IPS DF 19.7 (cell line): ENCODE measurements around the gene CIB2.

Experiments
- DNase-seq: peaks from one replicate; pipeline ENCODE4 v3.0.0-alpha.2; 2013; ENCODE audit warnings: low read depth, low spot score

Gene CIB2

DNA sequence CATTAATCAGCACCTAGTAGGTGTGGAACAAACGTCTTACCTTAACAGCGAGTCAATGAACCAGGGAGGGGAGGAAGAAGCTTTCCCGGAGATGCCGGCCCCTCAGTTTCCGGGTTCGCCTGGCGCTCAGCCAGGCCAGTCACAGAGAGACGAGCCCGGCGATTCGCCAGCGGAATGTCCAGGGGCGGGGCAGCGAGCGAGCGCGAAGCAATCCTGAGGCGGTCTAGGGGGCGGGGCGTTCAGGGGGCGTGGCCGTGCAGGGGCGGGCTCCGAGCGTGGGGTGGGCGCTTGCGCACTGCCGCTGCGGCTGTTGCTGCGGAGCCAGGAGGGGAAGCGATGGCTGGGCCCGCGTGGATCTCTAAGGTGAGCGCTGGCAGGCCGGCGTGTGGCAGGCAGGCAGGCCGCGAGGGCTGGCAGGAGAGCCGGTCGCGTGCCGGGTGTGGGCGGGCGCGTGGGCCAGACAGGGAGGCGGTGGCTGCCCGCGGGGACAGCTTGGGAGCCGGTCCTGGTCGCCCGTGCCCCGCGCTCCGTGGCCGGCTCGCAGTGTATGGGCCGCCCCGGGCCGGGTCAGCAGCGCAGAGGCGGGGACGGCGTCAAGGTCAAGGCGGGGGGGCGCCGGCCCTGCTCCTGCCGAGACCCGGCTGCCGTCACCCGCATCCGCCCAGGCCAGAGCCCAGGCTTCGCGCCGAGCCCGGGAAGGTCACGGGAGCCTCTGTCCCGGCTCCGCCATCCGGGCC, 18.0 kb upstream of the CIB2 start, which contains the start of gene IDH3A:
Gene IDH3A (plus strand): TSS at position 295 of the 737 bp plus-strand sequence. CDS start 42 bp downstream, at position 337.
- DNase-seq = no peak

- no peak for DNase-seq
These were observed 17.3 kb upstream of the CIB2 start for GRCh38 chr15:78148392-78149067.

DNA sequence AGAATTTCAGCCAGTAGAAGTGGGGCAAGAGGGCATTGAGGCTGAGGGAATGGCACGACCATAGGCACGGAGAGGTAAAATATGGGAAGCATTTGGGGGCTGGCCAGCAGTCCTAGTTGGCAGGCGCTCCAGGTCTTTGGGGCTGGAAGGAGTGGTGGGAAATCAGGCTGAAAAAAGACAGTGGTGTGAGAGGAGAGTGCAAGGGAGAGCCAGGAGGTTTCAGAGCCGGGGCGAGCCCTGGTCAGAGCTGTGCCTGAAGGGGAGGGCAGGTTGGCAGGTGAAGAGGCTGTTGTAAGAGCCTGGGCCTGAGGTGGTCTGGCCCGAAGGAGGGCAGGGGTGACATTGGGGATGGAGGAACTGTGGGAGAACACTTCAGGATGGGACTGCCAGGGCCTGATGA, 16.3 kb upstream of the CIB2 start:
- DNase-seq = no peak

- no peak for DNase-seq
These were observed 15.3 kb upstream of the CIB2 start for GRCh38 chr15:78146425-78147154.

- DNase-seq = no peak
These were observed 11.1 kb upstream of the CIB2 start for GRCh38 chr15:78142332-78142731.

DNA sequence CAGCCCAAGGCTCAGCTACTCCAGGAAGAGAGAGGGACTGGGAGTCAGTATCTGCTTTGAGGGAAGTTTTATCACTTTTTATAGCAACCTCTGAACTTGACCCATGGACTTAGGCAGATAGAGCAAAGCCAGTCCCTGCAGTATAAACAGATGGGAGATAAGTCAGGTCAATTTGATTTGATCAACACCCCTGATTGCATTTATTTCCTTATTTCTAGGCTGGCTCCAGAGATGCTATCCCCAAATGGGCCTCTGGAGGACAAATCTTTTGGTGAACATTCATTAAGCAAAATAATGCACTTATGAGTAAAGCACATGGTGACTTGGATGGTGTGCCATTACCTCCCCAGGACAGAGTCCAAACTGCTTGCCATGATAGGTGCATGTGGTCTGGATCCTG, 9.0 kb upstream of the CIB2 start:
- DNase-seq = no peak

DNA sequence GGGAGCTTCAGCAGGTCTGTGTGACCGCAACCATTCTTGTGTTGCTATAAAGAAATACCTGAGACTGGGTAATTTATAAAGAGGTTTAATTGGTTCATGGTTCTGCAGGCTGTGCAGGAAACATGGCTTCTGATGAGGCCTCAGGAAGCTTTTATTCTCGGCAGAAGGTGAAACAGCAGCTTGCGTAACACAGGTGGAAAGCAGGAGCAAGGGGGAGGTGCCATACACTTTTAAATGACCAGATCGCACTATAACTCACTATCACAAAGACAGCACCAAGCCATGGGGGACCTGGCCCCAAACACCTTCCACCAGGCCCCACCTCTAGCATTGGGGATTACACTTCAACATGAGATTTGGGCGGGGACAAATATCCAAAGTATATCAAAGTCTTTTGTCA, 8.3 kb upstream of the CIB2 start:
- DNase-seq = no peak

DNA sequence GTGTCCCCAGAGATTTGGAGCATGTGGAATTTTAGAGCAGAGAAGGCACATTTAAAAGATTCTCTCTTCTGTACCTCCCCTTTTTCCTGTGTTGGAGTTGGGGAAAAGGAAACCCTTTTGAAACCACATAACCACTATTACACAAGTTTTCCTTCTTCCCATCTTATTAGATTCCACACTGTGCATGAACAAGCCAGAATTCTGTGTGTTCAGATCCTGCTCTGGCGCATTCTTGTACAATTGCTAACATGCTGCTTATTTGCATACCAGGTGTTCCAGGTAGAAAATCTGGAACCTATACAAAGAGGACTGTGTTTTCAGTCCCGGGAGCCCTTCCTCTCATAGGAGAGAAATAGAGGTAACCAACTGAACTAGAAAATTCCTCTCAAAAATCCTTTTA, 2.6 kb upstream of the CIB2 start:
- DNase-seq = no peak

DNA sequence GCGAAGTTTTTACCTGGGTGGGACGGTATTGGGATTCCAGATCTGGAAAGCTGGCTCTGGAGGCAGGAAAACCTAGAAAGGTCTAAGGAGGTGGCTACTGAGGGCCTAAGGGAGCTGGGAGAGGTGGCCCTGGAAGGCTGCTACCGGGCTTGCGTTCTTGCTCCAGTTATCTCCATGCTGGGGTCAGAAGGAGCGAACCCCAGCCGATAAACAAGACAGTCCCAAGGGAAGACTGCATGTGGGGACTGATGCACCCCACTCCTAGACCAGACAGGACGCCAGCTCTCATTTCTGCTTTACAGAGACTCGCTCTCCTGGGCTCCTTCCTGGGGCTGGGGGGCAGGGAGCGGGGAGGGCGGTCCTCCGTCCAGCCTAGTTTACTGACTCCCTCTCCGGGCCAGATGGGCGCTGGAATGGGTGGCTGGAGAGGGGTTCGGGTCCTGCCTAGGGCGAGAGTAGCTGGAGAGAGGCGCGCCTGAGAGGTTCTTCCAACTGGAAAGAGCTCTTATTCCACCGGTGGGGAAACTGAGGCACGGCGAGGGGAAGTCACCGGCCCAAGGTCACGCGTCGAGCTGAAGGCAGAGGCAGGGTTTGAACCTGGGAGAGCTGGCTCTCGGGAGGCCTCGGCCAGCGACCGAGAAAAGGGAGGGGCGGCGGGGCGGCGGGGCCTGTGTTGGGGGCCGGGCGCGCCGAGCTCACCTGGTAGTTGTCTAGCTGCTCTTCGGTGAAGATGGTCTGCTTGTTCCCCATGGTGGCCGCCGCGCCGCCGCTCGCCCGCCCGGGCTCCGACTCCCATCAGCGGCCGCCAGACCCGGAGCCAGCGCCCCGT, 565 bp downstream of the CIB2 start:
- DNase-seq = no peak

- DNase-seq = no peak
These were observed 1.4 kb downstream of the CIB2 start for GRCh38 chr15:78129751-78130287.

GRCh38 chr15:78129077-78129750, 2.0 kb downstream of the CIB2 start:
- DNase-seq = no peak

GRCh38 chr15:78127882-78128281, 3.4 kb downstream of the CIB2 start:
- no peak for DNase-seq

DNA sequence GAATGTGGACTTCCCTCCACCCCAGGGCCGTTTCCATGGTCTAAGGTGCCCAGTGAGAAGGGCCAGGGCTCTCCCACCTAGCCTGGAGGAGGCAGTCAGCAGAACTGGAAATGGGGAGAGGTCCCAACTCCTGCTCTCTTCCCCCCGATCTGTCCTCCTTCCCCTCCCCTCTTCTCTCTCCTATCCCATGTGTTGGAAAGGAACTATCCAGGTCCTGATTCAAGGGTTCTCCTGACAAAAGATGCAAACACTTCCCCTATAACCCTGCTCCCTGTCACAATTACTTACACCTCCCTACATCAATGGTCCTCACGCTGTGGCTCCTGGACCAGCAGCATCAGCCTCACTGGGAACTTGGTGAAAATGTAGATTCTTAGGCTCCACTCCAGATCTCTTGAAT, 6.0 kb downstream of the CIB2 start:
- DNase-seq = no peak

GRCh38 chr15:78120523-78120922, 10.7 kb downstream of the CIB2 start:
- DNase-seq = no peak

DNA sequence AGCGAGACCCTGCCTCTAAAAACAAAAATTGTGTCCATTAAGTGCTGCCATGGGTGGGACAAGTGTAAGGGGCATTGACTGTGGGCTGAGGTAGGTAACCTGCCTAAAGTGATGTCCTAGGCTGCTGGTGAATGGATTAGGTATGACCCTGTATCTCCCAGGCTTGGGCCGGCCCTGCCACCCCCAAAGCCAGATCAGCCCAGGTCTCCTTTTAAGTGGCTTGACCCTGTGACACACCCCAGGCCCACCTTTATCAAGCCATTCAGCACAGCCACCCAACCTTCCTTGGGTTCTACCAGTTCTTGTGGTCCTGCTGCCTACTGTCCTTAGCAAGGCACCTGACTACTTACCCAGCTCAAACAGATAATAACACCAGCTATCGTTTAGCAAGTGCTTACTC, 18.7 kb downstream of the CIB2 start:
- no peak for DNase-seq

DNA sequence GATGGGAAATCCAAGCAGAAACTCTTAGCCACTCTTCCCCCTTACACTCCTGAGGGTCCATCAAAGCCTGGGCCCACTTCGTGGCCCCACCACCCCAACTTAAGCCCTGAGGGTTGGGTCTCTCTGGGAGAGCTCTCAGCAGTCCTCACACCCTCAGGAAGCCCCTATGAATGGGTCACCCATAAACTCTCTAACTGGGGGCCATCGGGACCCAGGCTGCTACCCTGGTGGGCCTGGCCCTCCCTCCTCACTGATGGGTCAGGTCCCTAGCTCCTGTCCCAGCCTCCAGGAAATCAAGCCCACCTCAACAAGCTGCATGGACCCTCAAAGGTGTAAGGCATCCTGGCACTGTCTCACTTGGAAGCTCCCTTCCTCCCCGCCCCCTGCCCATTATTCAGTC, 19.5 kb downstream of the CIB2 start:
- DNase-seq = no peak

GRCh38 chr15:78110916-78111475, 20.2 kb downstream of the CIB2 start:
- DNase-seq = no peak

GRCh38 chr15:78110096-78110495, 21.1 kb downstream of the CIB2 start:
- DNase-seq = no peak

DNA sequence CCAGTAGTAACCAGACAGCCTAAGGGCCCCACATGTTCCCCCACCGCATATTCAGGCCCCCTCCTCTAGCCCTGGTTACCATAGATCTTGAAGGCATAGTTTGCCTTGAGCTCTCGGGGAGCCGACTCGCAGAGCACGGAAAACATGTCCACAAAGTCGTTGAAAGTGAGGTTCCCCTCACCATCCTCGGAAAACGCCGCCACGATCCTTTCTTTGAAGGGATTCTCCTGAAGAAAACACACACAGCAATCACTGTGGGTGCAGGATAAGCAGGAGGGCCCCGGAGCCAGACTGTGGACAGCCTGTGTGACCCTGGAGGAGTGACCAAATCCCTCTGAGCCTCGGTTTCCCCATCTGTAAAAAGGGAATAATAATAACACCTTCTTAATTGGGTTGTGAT, 22.1 kb downstream of the CIB2 start:
- no peak for DNase-seq

DNA sequence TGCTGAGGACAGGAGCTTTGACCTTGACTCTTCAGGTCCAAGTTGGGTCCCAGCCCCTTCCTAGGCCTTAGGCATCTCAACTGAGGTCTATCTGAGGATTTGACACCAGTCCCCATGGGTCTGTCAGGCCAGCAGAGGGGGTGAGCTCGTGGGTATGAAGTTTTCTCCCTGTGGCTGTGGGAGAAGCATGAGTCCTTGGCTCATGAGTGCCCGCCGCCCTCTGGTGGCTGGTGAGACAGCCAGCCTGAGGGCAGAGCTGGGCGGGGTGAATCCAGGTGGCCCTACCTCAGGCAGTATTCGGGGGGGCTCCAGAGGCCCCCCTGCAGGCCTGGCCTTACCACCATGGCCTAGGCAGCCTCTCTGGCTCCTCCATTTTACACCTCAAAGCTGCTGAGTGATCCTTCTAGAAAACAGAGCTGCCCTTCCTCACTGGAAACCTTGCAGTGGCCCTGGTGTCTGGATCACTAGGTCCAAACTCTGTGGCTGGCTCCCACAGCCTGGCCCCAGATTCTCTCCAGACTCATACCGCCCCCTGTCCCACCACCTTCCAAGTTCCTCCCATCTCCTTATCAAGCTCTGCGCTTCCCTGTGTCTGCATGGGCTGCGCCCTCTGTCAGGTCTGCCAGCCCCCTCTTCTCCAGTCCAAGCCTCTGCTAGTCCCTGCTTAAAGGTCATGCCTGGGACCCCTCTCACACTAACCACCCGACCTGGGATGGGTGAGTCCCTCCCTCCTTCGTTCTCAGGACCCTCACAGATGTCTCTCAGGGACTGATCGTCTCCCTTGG, 22.8 kb downstream of the CIB2 start:
- peak; percentile 52 for DNase-seq
